Endothelial cell of umbilical vein (primary cell): ENCODE data around the gene PSAP. TPM values are rescaled to one million over a fixed set of nuclear protein-coding genes. Genes with fewer than 3 reads are reported as not detected.

Experiments used
- BruUV-seq: library from RNA; stranded (reverse); fragments of 400-500 nt; replicated peaks from 2 replicates; lab custom pipeline; 2021; lab: Mats Ljungman, UMichigan
- CTCF ChIA-PET: fragments of 300-600, 350-600 bp; sonication (Branson Sonifier 250); formaldehyde crosslinking; loops from one replicate; lab custom pipeline; 2021; ENCODE audit warnings: antibody characterized with exemption, inconsistent platforms; lab: Charles Lee
- POLR2A ChIA-PET: fragments of 300-600, 350-600 bp; sonication (Branson Sonifier 250); formaldehyde crosslinking; loops from one replicate; lab custom pipeline; 2021; ENCODE audit warnings: antibody characterized with exemption, inconsistent platforms; lab: Charles Lee
- DNase-seq: peaks from one replicate; pipeline ENCODE4 v3.0.0-alpha.2; 2011; ENCODE audit warnings: low read depth, low spot score
- FAIRE-seq: peaks from 2 replicates; lab custom pipeline; 2011; peaks lifted over from hg19 to GRCh38; lab: Jason Lieb, UNC
- H2AFZ ChIP-seq: 2 replicates; pipeline ENCODE4 v1.6.0; 2012; ENCODE audit warnings: low read depth, low read length, control low read depth, inconsistent platforms
- H3K27ac ChIP-seq: 2 replicates; pipeline ENCODE4 v1.5.1; 2011; ENCODE audit warnings: low read depth, mild to moderate bottlenecking, control low read depth, low read length, moderate library complexity; ENCODE audit not compliant: insufficient read depth
- H3K27me3 ChIP-seq, 2 experiments: 2 replicates each; pipeline versions ENCODE4 v1.6.0 to v1.6.1; 2011; ENCODE audit warnings: low read length in 2 of 2, mixed read lengths in 1 of 2; ENCODE audit not compliant: control insufficient read depth in 2 of 2, insufficient read depth in 2 of 2
- H3K36me3 ChIP-seq, 2 experiments: 2 replicates in 1 of 2; 3 replicates in 1 of 2; pipeline ENCODE4 v1.5.1; 2011; ENCODE audit warnings: low read length in 2 of 2, mild to moderate bottlenecking in 1 of 2, moderate library complexity in 1 of 2; ENCODE audit not compliant: control insufficient read depth in 2 of 2, insufficient read depth in 2 of 2; ENCODE audit errors: extremely low read depth in 1 of 2
- H3K4me1 ChIP-seq: 3 replicates; pipeline ENCODE4 v1.5.1; 2011; ENCODE audit warnings: mild to moderate bottlenecking, low read length; ENCODE audit not compliant: control insufficient read depth, insufficient read depth; ENCODE audit errors: extremely low read depth
- H3K4me2 ChIP-seq: 2 replicates; pipeline ENCODE4 v1.6.1; 2011; ENCODE audit warnings: low read length, control low read depth, mixed read lengths; ENCODE audit not compliant: insufficient read depth
- H3K4me3 ChIP-seq, 3 experiments: fragments of 200-600 bp in 1 of 3; sonication (generic), shearing (Covaris generic) in 1 of 3; replicated peaks in 1 of 3; 2 replicates each; pipeline ENCODE4 v1.5.1; 2011 to 2016; ENCODE audit warnings: control low read depth in 3 of 3, low read length in 3 of 3, mild to moderate bottlenecking in 2 of 3, inconsistent platforms in 1 of 3, low read depth in 1 of 3, moderate library complexity in 1 of 3; ENCODE audit not compliant: insufficient read depth in 1 of 3
- H3K79me2 ChIP-seq: 2 replicates; pipeline ENCODE4 v1.6.0; 2012; ENCODE audit warnings: low read length, inconsistent platforms; ENCODE audit not compliant: control insufficient read depth, insufficient read depth
- H3K9ac ChIP-seq: replicated peaks from 2 replicates; pipeline ENCODE3; 2011; ENCODE audit warnings: low read length, control low read depth; ENCODE audit not compliant: insufficient read depth; ENCODE audit errors: extremely low read depth
- H3K9me1 ChIP-seq: replicated peaks from 3 replicates; pipeline ENCODE4 v1.6.0; 2011; ENCODE audit warnings: mild to moderate bottlenecking, low read length; ENCODE audit not compliant: control insufficient read depth, insufficient read depth; ENCODE audit errors: extremely low read depth
- H3K9me3 ChIP-seq: replicated peaks from 2 replicates; pipeline ENCODE4 v1.5.1; 2012; ENCODE audit warnings: low read length, inconsistent platforms; ENCODE audit not compliant: control insufficient read depth, insufficient read depth
- H4K20me1 ChIP-seq: replicated peaks from 2 replicates; pipeline ENCODE3; 2011; ENCODE audit warnings: mild to moderate bottlenecking, low read length; ENCODE audit not compliant: control insufficient read depth, insufficient read depth; ENCODE audit errors: extremely low read depth
- CTCF ChIP-seq, 2 donors: IDR thresholded peaks; 1 replicate in 1 of 2; 2 replicates in 1 of 2; pipeline ENCODE4 v1.5.1; 2011; ENCODE audit warnings: low read length in 2 of 2, mild to moderate bottlenecking in 2 of 2, moderate library complexity in 2 of 2, control low read depth in 1 of 2, inconsistent platforms in 1 of 2, low read depth in 1 of 2; ENCODE audit not compliant: insufficient read depth in 1 of 2; ENCODE audit errors: extremely low read depth in 1 of 2
- EZH2 ChIP-seq: IDR thresholded peaks from 2 replicates; pipeline ENCODE4 v1.6.1; 2012; ENCODE audit warnings: borderline replicate concordance, low read depth, mild to moderate bottlenecking, moderate library complexity, low read length, inconsistent platforms; ENCODE audit not compliant: severe bottlenecking
- FOS ChIP-seq: IDR thresholded peaks from 2 replicates; pipeline ENCODE4 v1.6.1; 2011; ENCODE audit warnings: mild to moderate bottlenecking, low read length, moderate library complexity, borderline replicate concordance; ENCODE audit not compliant: insufficient read depth
- GATA2 ChIP-seq: IDR thresholded peaks from 2 replicates; pipeline ENCODE4 v1.7.0; 2011; ENCODE audit warnings: low read depth, mild to moderate bottlenecking, moderate library complexity, mixed read lengths, low read length; ENCODE audit not compliant: insufficient read length, insufficient read depth
- JUN ChIP-seq: IDR thresholded peaks from 2 replicates; pipeline ENCODE4 v1.6.1; 2011; ENCODE audit warnings: borderline replicate concordance, low read depth; ENCODE audit not compliant: insufficient read length, insufficient read depth
- MAX ChIP-seq: IDR thresholded peaks from 2 replicates; pipeline ENCODE4 v1.6.1; 2011; ENCODE audit not compliant: insufficient read depth, insufficient read length
- MYC ChIP-seq: IDR thresholded peaks from one replicate; pipeline ENCODE4 v1.6.1; 2011; ENCODE audit warnings: mild to moderate bottlenecking, low read depth, low read length
- POLR2A ChIP-seq: IDR thresholded peaks from 2 replicates; pipeline ENCODE4 v1.6.1; 2012; ENCODE audit warnings: low read depth, mild to moderate bottlenecking, control low read depth, low read length
- POLR2AphosphoS5 ChIP-seq: IDR thresholded peaks from 2 replicates; pipeline ENCODE4 v1.6.1; 2012; ENCODE audit warnings: low read depth, mild to moderate bottlenecking, control low read depth, low read length, moderate library complexity; ENCODE audit not compliant: insufficient read depth
- dilution Hi-C: fragments of 300-500 bp; cut with MboI; formaldehyde crosslinking; loops from one replicate; pipeline ENCODE4 v1.15.0; 2019; ENCODE audit warnings: low sequenced_read_pairs; ENCODE audit not compliant: extremely low pct_ligation_motif_present
- intact Hi-C: fragments of 100-400 bp; cut with micrococcal nuclease; formaldehyde crosslinking; loops from one replicate; pipeline ENCODE4 v1.10.0; 2022
- polyA plus RNA-seq, 4 experiments: library from polyadenylated mRNA; depleted of rRNA in 3 of 4; stranded (reverse) in 3 of 4; unstranded in 1 of 4; fragments of >200 nt; gene quantifications; 2 replicates each; pipeline versions ENCODE4 v1.2.1 to v1.2.3, GENCODE V29; 2011 to 2012; ENCODE audit warnings: missing spikeins in 1 of 4
- total RNA-seq: library from RNA; stranded (reverse); gene quantifications from 2 replicates; pipeline ENCODE4 v1.2.3, GENCODE V29; 2021

Gene PSAP
- total and polyA plus RNA-seq, 2 donors (not counting 3 experiments of a cell fraction or from before 2014, with no cell fraction given): 644 to 1,476 TPM

- Histone ChIP-seq H3K27me3 (no peaks in the 10 kb centered on the region), H4K20me1 (no peaks in the 10 kb centered on the region), H3K9me1 (no peaks in the 10 kb centered on the region), H3K4me2 (no peak overlapping the region), H3K27ac (no peak overlapping the region), H3K79me2 (peaks cover 18% of the 10 kb centered on the region), H3K4me3 (no peak overlapping the region), H3K9me3 (no peaks in the 10 kb centered on the region), H3K36me3 (peaks cover 33 to 63% of the 10 kb centered on the region in 2 experiments), H2AFZ (no peak overlapping the region), H3K9ac (no peak overlapping the region), H3K4me1 (peaks cover 7% of the 10 kb centered on the region)
- ChIA-PET POLR2A (interaction anchor here (1.1 kb wide), 1 partner anchor 22 kb away, joined by 3 read pairs; the partner anchor contains the start of gene PSAP), CTCF (interaction anchor here (1.4 to 7.1 kb wide), 2 partner anchors 67 to 220 kb away, joined by 6 to 48 read pairs; no protein-coding TSS in a partner anchor)
- TF ChIP-seq POLR2AphosphoS5 (no peak), MAX (no peak), GATA2 (no peak), CTCF (IDR thresholded peaks at IDR 0.05; ENCODE audit: extremely low read depth in 1 of 2, insufficient read depth in 1 of 2, low read depth in 1 of 2, low read length in 2 of 2) (no peak), FOS (no peak), JUN (no peak), POLR2A (no peak), MYC (no peak), EZH2 (no peak)
- no TSS peak for BruUV-seq
- dilution Hi-C loops (no loop called here), intact Hi-C loops (no loop called here)
- DNase-seq (no peak), FAIRE-seq (no peak)
Measured at GRCh38 chr10:71829171-71829570, 21.9 kb downstream of the PSAP start.
